Activated T-cell treated with anti-CD3 and anti-CD28 coated beads, Interleukin-2, amount 50 U/mL, for 1 hour (primary cell): ENCODE results near the gene POLR2H.

Experiments
- DNase-seq: peaks from one replicate; pipeline ENCODE4 v3.0.0-alpha.2; 2020

Gene POLR2H

DNA sequence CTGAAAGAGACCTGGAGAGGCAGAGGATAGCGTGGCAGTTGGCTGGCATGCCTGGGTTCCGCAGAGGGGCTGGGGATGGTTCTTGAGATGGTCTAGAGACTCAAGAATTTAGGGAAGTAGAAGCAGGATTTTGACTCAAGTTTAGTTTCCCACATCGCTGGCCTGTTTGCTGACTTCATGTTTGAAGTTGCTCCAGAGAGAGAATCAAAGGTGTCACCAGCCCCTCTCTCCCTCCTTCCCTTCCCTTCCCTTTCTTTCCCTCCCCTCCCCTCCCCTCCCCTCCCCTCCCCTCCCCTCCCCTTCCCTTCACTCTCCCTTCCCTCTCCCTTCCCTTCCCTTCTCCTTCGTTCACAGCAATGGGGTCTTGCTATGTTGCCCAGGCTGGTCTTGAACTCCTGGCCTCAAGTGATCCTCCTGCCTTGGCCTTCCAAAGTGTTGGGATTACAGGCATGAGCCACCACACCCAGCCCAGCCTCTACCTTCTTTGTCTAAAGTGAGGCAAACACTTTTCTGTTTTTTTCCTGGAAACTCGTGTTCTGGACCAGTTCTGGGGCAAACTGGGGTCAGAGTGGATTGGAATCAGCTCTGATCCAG lies 28.5 kb downstream of the POLR2H start:
- DNase-seq, result no peak

DNA sequence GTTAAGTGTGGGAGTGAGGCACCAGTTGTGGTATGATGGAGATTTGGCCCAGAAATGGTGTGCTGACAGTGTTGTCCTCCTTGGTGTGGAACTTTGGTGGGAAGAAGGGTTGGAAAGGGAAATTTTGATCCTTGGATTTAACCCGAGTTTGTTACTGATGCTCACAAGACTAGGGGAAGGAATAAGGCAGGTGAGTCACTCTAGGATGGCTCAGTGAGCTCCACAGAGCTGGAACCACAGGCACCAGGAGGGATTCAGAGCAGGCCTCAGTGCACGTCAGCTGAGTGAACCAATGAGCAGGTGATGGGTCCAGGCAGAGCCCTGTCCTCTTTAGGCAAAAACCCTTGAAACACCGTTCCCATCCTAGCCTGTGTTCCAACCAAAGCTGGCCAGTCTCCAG lies 29.8 kb downstream of the POLR2H start:
- DNase-seq, result no peak

DNA sequence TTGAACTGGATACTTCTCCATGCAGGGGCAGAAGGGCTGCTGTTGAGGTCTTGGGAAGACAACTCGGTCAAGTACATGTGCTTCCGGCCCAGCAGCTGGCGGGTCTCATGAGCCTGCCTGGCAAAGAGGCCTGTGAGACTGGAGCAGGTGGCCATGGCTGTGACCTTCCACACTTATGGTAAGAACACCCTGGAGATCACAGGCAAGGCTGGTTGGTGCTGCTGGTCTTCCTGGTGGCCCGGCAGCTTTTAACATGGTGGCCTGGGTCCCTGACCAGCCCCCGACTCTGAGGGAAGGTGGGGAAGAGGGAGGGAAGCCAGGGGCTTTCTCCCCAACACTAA lies 33.8 kb downstream of the POLR2H start:
- no peak for DNase-seq

DNA sequence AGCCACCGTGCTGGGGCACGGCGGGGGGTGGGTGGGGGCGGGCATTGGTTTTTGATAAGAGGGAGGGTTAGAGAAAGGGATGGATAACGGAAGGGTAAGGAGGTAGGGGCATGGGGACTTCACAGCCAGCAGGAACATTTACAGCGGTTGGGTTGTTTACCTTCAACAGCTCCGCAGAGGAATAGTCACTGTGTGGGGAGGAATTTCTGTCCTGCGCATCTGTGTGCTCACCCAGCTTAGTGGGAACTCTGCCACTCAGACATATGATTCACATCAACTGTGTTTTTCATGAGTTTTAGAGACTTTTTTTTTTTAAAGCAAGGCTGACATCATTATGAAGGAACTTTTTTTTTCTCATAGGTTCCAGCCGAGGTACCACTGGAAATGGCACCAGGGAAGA lies 37.9 kb downstream of the POLR2H start:
- DNase-seq, result no peak

DNA sequence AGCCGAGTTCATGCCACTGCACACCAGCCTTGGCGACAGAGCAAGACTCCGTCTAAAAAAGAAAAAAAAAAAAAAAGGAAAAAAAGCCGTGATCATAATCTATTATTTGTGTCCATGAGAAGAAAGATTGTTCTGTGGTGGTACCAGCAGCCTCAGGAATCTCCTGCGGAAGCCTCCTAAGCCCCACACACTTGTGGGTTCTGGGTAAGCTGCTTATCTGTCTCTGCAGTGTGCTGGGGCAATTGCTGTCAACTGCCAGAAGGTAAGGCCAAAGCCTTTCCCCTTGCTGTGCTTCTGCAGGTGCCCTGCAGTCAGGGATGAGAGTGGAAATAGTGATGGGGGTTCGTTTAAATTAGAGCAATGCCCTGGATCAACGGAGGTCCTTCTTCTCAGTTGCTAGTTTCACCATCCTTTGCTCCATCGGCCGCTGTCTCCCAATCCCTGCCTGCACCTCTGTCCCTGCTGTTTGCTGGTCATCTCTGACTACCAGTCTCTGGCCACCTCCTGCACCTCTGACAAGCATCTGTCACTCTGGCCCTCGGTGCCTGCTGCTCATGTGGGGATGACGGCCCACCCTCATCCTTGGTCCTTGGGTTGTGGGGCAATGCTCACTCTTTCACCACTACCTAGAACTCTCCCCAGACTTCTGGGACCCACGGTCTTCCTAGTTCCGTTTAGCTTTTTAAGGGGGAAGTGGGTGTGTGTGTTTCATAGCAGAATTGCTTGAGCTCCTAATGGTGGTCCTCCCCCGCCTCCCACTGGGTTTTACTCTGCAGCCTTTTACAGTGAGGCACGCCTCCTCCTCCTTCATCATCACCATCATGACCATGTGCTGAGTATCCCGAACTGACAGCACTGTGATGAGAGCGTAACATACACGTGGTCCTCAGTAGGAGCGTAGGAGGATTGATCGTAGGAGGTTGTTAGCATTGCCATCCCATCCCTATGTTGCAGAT lies 43.8 kb downstream of the POLR2H start:
- no peak for DNase-seq

DNA sequence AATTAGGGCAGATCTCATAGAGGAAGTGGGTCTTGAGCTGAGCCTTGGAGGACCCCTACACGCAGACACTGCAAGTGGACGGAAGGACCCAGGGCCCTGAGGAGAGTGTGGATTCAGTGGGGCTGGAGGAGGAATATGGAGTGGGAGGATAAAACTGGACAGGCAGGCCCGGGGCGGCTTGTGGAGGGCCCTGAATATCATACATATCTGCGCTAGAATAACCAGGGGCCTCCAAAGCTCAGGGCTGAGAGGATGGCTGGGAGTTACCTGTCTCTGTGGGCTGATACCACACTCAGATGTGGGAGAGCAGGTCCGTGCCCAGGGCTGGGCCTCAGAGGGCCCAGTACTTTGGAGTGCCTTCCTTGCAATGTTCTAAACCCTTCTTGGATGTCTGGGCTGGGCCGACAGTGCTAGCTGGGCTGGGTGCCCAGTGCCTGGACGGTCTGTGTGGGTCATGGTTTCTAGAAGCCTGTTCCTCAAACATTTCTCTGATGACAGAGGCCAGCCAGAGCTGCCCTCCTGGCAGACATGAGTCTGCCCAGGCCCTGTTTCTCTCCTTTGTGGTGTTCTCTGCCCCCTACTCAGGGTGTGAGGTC lies 47.9 kb downstream of the POLR2H start:
- no peak for DNase-seq

DNA sequence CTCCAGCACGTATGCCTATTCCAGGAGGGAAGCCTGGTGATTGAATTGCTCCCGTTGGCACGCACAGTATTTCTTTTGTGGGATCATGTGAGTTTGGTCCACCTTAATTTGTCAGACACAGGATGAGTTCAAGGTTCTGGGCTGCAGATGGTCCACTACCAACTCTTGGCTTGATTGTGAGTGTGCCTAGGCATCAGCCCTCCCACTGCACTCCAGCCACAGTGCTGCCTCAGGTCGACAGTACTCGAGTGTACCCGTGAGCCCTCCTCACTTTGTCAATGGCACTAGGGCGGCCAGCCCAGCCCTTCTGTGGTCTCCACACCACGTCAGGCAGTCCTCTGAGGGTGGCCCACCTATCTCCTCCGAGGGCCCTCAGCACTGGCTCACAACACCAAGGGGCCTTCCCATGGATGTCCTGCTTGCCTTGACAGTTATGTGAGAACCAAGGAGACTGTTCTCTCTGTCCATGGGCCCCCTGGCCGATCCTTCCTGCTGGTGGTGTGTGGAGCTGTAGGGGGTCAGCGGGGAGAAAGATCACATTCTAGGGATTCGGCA lies 48.5 kb downstream of the POLR2H start:
- DNase-seq, result no peak

DNA sequence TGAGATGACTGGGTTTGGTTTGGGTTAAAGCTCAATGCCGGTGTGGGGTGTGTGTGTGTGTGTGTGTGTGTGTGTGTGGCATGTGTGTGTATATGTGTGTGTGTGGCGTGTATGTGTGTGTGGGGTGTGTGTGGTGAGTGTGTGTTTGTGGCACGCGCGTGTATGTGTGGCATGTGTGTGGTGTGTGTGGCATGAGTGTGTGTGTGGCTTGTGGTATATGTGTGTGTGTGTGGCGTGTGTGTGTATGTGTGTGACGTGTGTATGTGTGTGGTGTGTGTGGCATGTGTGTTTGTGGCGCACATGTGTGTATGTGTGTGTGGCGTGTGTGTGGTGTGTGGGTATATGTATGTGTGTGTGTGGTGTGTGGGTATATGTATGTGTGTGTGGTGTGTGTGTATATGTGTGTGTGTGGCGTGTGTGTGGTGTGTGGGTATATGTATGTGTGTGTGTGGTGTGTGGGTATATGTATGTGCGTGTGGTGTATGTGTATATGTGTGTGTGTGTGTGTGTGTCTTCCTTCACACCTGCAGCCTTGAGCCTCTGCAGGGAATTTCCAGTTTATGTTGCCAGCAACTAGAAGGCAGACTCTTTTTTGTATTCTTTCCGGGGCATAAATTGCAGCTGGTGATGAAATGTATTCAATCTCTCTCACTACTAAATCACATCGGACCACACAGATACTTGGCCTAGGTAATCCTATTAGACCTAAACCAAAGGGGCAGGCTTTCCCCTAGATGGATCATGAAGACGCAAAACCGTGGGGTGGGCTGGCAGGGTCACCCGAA lies 53.1 kb downstream of the POLR2H start:
- no peak for DNase-seq

DNA sequence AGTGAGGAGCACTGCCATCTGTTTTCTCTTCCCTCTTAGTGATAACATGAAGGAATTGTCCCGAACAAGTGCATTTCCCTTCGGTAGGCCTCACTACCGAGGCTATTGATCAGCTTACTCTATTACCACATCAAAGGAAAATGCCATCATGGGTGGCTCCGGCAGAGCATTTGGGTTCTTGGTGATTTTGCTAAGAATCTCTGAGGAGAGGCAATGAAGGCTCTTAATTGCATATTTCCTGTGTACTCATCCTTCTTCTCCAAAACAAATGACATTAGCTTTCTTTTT lies 53.6 kb downstream of the POLR2H start:
- DNase-seq, result no peak

DNA sequence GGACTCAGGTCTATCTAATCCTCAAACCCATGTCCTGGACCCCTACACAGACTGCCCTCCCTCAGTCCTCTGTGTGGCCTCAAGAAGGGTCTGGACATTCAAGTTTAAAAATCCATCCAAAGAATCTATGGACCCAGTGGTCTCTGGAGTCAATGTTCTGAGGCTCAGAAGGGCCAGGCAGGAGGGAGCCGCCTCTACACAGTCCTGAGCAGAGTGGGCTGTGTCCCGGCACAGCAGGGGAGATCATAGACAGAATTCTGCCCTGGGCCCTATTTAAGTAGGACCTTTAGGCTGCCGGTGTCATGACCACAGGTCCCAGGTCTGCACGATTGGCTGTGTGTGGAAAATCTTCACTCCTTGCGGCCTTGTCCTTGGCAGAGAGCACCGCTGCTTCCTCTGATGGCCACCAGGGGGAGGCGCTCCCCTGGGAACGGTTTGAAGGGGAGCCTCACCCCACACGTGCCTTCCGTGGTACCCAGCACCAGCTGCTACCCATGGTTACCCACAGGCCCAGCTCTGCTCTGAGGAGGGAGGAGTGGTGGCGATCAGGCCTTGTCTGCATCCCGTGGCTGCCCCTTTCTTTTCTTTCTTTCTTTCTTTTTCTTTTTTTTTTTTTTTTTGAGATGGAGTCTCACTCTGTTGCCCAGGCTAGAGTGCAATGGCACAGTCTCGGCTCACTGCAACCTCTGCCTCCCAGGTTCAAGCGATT lies 56.3 kb downstream of the POLR2H start:
- peak; percentile 72 for DNase-seq
